Fibroblast of lung (primary cell): Measurements from ENCODE around the gene PAGE2B. TPM values are rescaled to one million over a fixed set of nuclear protein-coding genes. Genes with fewer than 3 reads are reported as not detected.

Experiments
- DNase-seq, 2 donors: peaks; one replicate each; pipeline versions ENCODE4 v3.0.0 to v3.0.0-alpha.2; 2010; ENCODE audit warnings: low read depth in 2 of 2
- H2AFZ ChIP-seq: 2 replicates; pipeline ENCODE4 v1.5.1; 2012; ENCODE audit warnings: low read length, control low read depth, inconsistent platforms
- H3K27ac ChIP-seq: 2 replicates; pipeline ENCODE4 v1.5.1; 2011; ENCODE audit warnings: low read length, control low read depth; ENCODE audit not compliant: insufficient read depth
- H3K27me3 ChIP-seq: 2 replicates; pipeline ENCODE4 v1.5.1; 2011; ENCODE audit warnings: mild to moderate bottlenecking, low read length; ENCODE audit not compliant: control insufficient read depth, insufficient read depth
- H3K36me3 ChIP-seq: 2 replicates; pipeline ENCODE4 v1.5.1; 2011; ENCODE audit warnings: low read length; ENCODE audit not compliant: control insufficient read depth, insufficient read depth
- H3K4me1 ChIP-seq: 2 replicates; pipeline ENCODE4 v1.5.1; 2011; ENCODE audit warnings: low read length; ENCODE audit not compliant: control insufficient read depth, insufficient read depth; ENCODE audit errors: extremely low read depth
- H3K4me2 ChIP-seq: 2 replicates; pipeline ENCODE4 v1.5.1; 2011; ENCODE audit warnings: low read length, control low read depth; ENCODE audit not compliant: insufficient read depth; ENCODE audit errors: extremely low read depth
- H3K4me3 ChIP-seq, 4 experiments: fragments of 200-600 bp in 1 of 4; sonication (generic) in 1 of 4; replicated peaks in 1 of 4; 2 replicates each; pipeline ENCODE4 v1.5.1; 2011 to 2016; ENCODE audit warnings: low read length in 4 of 4, low read depth in 3 of 4, mild to moderate bottlenecking in 3 of 4, control low read depth in 2 of 4, inconsistent platforms in 1 of 4, mixed read lengths in 1 of 4; ENCODE audit not compliant: insufficient read depth in 1 of 4; ENCODE audit errors: control extremely low read depth in 1 of 4
- H3K79me2 ChIP-seq: 2 replicates; pipeline ENCODE4 v1.5.1; 2012; ENCODE audit warnings: mild to moderate bottlenecking, low read length, inconsistent platforms; ENCODE audit not compliant: control insufficient read depth, insufficient read depth
- H3K9ac ChIP-seq: 2 replicates; pipeline ENCODE4 v1.5.1; 2011; ENCODE audit warnings: mild to moderate bottlenecking, low read length, control low read depth; ENCODE audit not compliant: insufficient read depth
- H3K9me3 ChIP-seq: 2 replicates; pipeline ENCODE4 v1.5.1; 2012; ENCODE audit warnings: low read depth, low read length; ENCODE audit not compliant: control insufficient read depth, insufficient read depth
- H4K20me1 ChIP-seq: 2 replicates; pipeline ENCODE4 v1.5.1; 2011; ENCODE audit warnings: low read length; ENCODE audit not compliant: control insufficient read depth, insufficient read depth; ENCODE audit errors: extremely low read depth
- EZH2 ChIP-seq: IDR thresholded peaks from 2 replicates; pipeline ENCODE4 v1.5.1; 2012; ENCODE audit warnings: low read length, control low read depth, mild to moderate bottlenecking; ENCODE audit errors: missing control alignments
- polyA minus RNA-seq: library from RNA; depleted of rRNA, polyadenylated mRNA; stranded (reverse); fragments of >200 nt; gene quantifications from 2 replicates; pipeline ENCODE4 v1.2.3, GENCODE V29; 2011; ENCODE audit warnings: low replicate concordance
- polyA plus RNA-seq, 2 donors: library from polyadenylated mRNA; depleted of rRNA in 1 of 2; stranded (reverse) in 1 of 2; unstranded in 1 of 2; fragments of >200 nt; gene quantifications; 2 replicates each; pipeline ENCODE4 v1.2.1, GENCODE V29; 2011 to 2012; ENCODE audit warnings: missing spikeins in 1 of 2
- total RNA-seq: library from RNA; depleted of rRNA; stranded (reverse); fragments of >200 nt; gene quantifications from 2 replicates; pipeline ENCODE4 v1.2.1, GENCODE V29; 2014
- TF ChIP-seq, protein P1 (sequence below), 2 donors: IDR thresholded peaks in 1 of 2; conservative IDR thresholded peaks in 1 of 2; 1 replicate in 1 of 2; 2 replicates in 1 of 2; pipeline ENCODE4 v1.5.1; 2011 to 2012; ENCODE audit warnings: low read length in 2 of 2, control low read depth in 1 of 2, inconsistent platforms in 1 of 2, low read depth in 1 of 2, mild to moderate bottlenecking in 1 of 2

Gene PAGE2B, protein sequence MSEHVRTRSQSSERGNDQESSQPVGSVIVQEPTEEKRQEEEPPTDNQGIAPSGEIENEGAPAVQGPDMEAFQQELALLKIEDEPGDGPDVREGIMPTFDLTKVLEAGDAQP
- total RNA-seq: not detected in 2 replicates
- polyA plus RNA-seq: not detected in 2 replicates
- polyA plus RNA-seq (2012): not detected in 2 replicates
- not detected in 2 replicates for polyA minus RNA-seq

DNA sequence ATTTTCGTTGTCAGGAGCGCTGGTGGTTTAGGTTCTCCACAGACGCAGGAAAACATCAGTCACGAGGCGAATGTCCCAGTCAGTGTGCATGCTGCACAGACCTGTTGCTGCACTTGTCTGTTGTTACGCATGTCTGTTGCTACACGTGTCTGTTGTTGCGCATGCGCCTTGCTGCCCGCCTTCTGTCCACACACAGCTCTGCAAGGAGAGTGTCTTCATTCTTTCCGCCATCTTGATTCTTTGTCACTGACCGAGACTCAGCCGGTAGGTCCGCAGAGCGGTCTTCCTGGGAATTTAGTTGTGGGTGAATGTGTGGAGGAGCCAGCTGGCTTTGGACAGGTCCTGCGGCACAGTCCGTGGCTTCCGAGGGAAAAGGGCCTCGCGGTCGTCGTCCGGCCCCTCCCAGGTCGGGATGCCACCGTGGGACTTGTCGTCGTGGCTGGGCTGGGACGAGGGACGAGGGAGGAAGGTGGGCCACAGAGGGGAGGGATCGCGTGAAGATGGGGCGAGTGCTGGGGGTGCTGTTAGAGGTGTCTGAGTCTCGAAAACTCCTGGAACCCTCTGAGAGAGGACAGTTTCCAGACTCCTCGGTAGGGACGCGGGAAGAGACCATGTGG, at the start of gene PAGE2B:
TSS of gene PAGE2B (plus strand) at position 180 of the 617 bp plus-strand sequence. CDS start 1,012 bp downstream, outside the sequence.
- no peaks in the 10 kb centered on the region for H3K27me3 ChIP-seq
- no peaks in the 10 kb centered on the region for H3K36me3 ChIP-seq
- H3K9ac ChIP-seq: no peak within 1 kb of the TSS
- H3K79me2 ChIP-seq: no peaks in the 10 kb centered on the region
- H3K27ac ChIP-seq: no peak within 1 kb of the TSS
- no peaks in the 10 kb centered on the region for H3K9me3 ChIP-seq
- no peak within 1 kb of the TSS for H3K4me3 ChIP-seq
- H3K4me2 ChIP-seq: no peak within 1 kb of the TSS
- no peak within 1 kb of the TSS for H2AFZ ChIP-seq
- H3K4me1 ChIP-seq: no peaks in the 10 kb centered on the region
- no peak for DNase-seq
- TF ChIP-seq, protein P1, sequence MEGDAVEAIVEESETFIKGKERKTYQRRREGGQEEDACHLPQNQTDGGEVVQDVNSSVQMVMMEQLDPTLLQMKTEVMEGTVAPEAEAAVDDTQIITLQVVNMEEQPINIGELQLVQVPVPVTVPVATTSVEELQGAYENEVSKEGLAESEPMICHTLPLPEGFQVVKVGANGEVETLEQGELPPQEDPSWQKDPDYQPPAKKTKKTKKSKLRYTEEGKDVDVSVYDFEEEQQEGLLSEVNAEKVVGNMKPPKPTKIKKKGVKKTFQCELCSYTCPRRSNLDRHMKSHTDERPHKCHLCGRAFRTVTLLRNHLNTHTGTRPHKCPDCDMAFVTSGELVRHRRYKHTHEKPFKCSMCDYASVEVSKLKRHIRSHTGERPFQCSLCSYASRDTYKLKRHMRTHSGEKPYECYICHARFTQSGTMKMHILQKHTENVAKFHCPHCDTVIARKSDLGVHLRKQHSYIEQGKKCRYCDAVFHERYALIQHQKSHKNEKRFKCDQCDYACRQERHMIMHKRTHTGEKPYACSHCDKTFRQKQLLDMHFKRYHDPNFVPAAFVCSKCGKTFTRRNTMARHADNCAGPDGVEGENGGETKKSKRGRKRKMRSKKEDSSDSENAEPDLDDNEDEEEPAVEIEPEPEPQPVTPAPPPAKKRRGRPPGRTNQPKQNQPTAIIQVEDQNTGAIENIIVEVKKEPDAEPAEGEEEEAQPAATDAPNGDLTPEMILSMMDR (conservative IDR thresholded peaks at IDR 0.05 in 1 of 2, IDR thresholded peaks at IDR 0.05 in 1 of 2; ENCODE audit: low read depth in 1 of 2, low read length in 2 of 2): no peak
- no peak for TF ChIP-seq EZH2
- H4K20me1 ChIP-seq: no peaks in the 10 kb centered on the region

DNA sequence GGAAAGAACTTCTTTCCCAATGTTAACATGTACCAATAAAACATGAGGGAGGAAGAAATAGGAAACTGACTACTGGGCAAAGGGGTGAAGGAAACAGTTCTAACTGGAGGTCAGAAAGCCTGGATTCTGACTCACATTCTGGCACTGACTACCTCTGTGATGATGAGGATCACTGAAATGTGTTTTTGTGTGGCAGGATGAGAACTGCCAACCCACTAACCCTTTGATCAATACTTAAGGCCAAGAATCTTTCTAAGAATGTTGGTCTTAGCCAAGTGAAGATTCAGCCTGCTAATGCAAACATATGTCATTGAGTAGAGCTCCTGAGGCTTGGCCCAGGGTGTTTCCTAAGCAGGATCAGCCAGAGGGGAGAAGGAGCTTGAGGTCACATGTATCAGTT, 48.7 kb upstream of the PAGE2B start:
- no peak overlapping the region for H3K4me3 ChIP-seq
- H3K27me3 ChIP-seq: no peaks in the 10 kb centered on the region
- H3K36me3 ChIP-seq: no peaks in the 10 kb centered on the region
- H4K20me1 ChIP-seq: no peaks in the 10 kb centered on the region
- H3K9me3 ChIP-seq: no peaks in the 10 kb centered on the region
- no peak overlapping the region for H2AFZ ChIP-seq
- no peak overlapping the region for H3K27ac ChIP-seq
- H3K9ac ChIP-seq: no peak overlapping the region
- H3K4me1 ChIP-seq: no peaks in the 10 kb centered on the region
- TF ChIP-seq, protein P1 (conservative IDR thresholded peaks at IDR 0.05 in 1 of 2, IDR thresholded peaks at IDR 0.05 in 1 of 2; ENCODE audit: low read depth in 1 of 2, low read length in 2 of 2): no peak
- no peaks in the 10 kb centered on the region for H3K79me2 ChIP-seq
- no peak overlapping the region for H3K4me2 ChIP-seq
- DNase-seq: peak; percentile 0 to 15

- no peak for DNase-seq
- H4K20me1 ChIP-seq: no peaks in the 10 kb centered on the region
- no peak for TF ChIP-seq EZH2
- TF ChIP-seq, protein P1 (conservative IDR thresholded peaks at IDR 0.05 in 1 of 2, IDR thresholded peaks at IDR 0.05 in 1 of 2; ENCODE audit: low read depth in 1 of 2, low read length in 2 of 2): no peak
- no peaks in the 10 kb centered on the region for H3K9me3 ChIP-seq
- H3K4me1 ChIP-seq: no peaks in the 10 kb centered on the region
- H3K79me2 ChIP-seq: no peaks in the 10 kb centered on the region
- H2AFZ ChIP-seq: no peak overlapping the region
- H3K27ac ChIP-seq: no peak overlapping the region
- H3K27me3 ChIP-seq: no peaks in the 10 kb centered on the region
- no peak overlapping the region for H3K4me3 ChIP-seq
- no peak overlapping the region for H3K9ac ChIP-seq
- H3K4me2 ChIP-seq: no peak overlapping the region
- no peaks in the 10 kb centered on the region for H3K36me3 ChIP-seq
Observed at GRCh38 chrX:55026840-55027239, 48.0 kb upstream of the PAGE2B start.
